Trophoblast cell (in vitro differentiated cells and primary cell): ENCODE data around the gene FOXRED1.

Experiments
- DNase-seq, 2 donors: peaks; one replicate each; pipeline ENCODE4 v3.0.0-alpha.2; 2016
- H2AFZ ChIP-seq: 2 replicates; pipeline ENCODE4 v1.6.1; 2013; ENCODE audit warnings: low read length, moderate library complexity, mild to moderate bottlenecking; ENCODE audit not compliant: insufficient read depth, poor library complexity
- H2AK5ac ChIP-seq: 2 replicates; pipeline ENCODE4 v1.6.1; 2013; ENCODE audit warnings: mild to moderate bottlenecking, low read length
- H2BK120ac ChIP-seq: 2 replicates; pipeline ENCODE4 v1.6.1; 2013; ENCODE audit warnings: low read length, mild to moderate bottlenecking, moderate library complexity; ENCODE audit not compliant: insufficient read depth, poor library complexity
- H2BK12ac ChIP-seq: 2 replicates; pipeline ENCODE4 v1.6.1; 2013; ENCODE audit warnings: mild to moderate bottlenecking, low read length, moderate library complexity
- H2BK5ac ChIP-seq: 2 replicates; pipeline ENCODE4 v1.6.1; 2013; ENCODE audit warnings: low read length, low read depth, moderate library complexity, mild to moderate bottlenecking; ENCODE audit not compliant: poor library complexity
- H3K14ac ChIP-seq: 2 replicates; pipeline ENCODE4 v1.6.1; 2013; ENCODE audit warnings: mild to moderate bottlenecking, low read length
- H3K18ac ChIP-seq: 2 replicates; pipeline ENCODE4 v1.6.1; 2013; ENCODE audit warnings: mild to moderate bottlenecking, low read length
- H3K23ac ChIP-seq: 2 replicates; pipeline ENCODE4 v1.6.1; 2013; ENCODE audit warnings: low read length
- H3K27ac ChIP-seq: 2 replicates; pipeline ENCODE4 v1.5.1; 2013; ENCODE audit warnings: low read depth, mild to moderate bottlenecking, inconsistent platforms, low read length, moderate library complexity
- H3K27me3 ChIP-seq: 2 replicates; pipeline ENCODE4 v1.6.1; 2013; ENCODE audit warnings: inconsistent platforms, mild to moderate bottlenecking, low read length, moderate library complexity; ENCODE audit not compliant: insufficient read depth
- H3K36me3 ChIP-seq, 2 experiments: 1 replicate in 1 of 2; 2 replicates in 1 of 2; pipeline ENCODE4 v1.6.1; 2013; ENCODE audit warnings: low read length in 2 of 2, mild to moderate bottlenecking in 2 of 2, moderate library complexity in 1 of 2; ENCODE audit not compliant: insufficient read depth in 2 of 2, control insufficient read depth in 1 of 2
- H3K4ac ChIP-seq: 2 replicates; pipeline ENCODE4 v1.6.1; 2013; ENCODE audit warnings: low read depth, mild to moderate bottlenecking, low read length, moderate library complexity
- H3K4me1 ChIP-seq, 2 experiments: 1 replicate in 1 of 2; 2 replicates in 1 of 2; pipeline ENCODE4 v1.6.1; 2013; ENCODE audit warnings: low read length in 2 of 2, mild to moderate bottlenecking in 2 of 2, moderate library complexity in 1 of 2; ENCODE audit not compliant: insufficient read depth in 2 of 2, control insufficient read depth in 1 of 2
- H3K4me2 ChIP-seq: 2 replicates; pipeline ENCODE4 v1.6.1; 2013; ENCODE audit warnings: inconsistent platforms, mild to moderate bottlenecking, low read length, moderate library complexity
- H3K4me3 ChIP-seq: 2 replicates; pipeline ENCODE4 v1.5.1; 2013; ENCODE audit warnings: mild to moderate bottlenecking, low read depth, low read length, inconsistent platforms
- H3K79me1 ChIP-seq: one replicate; pipeline ENCODE4 v1.6.1; 2013; ENCODE audit warnings: low read length
- H3K79me2 ChIP-seq: 2 replicates; pipeline ENCODE4 v1.6.1; 2013; ENCODE audit warnings: low read length, mild to moderate bottlenecking; ENCODE audit not compliant: control insufficient read depth, insufficient read depth, poor library complexity
- H3K9ac ChIP-seq: 2 replicates; pipeline ENCODE4 v1.6.1; 2013; ENCODE audit warnings: mild to moderate bottlenecking, low read length
- H3K9me3 ChIP-seq: 2 replicates; pipeline ENCODE4 v1.6.1; 2013; ENCODE audit warnings: low read depth, mild to moderate bottlenecking, control low read depth, inconsistent platforms, low read length; ENCODE audit not compliant: insufficient read depth
- H4K12ac ChIP-seq: 2 replicates; pipeline ENCODE4 v1.6.1; 2013; ENCODE audit warnings: low read depth, mild to moderate bottlenecking, low read length, moderate library complexity
- H4K8ac ChIP-seq: 2 replicates; pipeline ENCODE4 v1.6.1; 2013; ENCODE audit warnings: low read depth, mild to moderate bottlenecking, low read length, moderate library complexity
- H4K91ac ChIP-seq: one replicate; pipeline ENCODE4 v1.6.1; 2013; ENCODE audit warnings: low read depth, mild to moderate bottlenecking, low read length, moderate library complexity
- whole genome bisulfite sequencing: extraction: QIAGEN DNeasy Blood & Tissue Kit; methylation state at CpG from one replicate; pipeline ENCODE4 v1.1.7; 2013; ENCODE audit warnings: missing lambda C conversion rate; ENCODE audit not compliant: insufficient read length, insufficient coverage; ENCODE audit errors: extremely low coverage; 5-methylcytosine and 5-hydroxymethylcytosine counted together

The FOXRED1 gene

GRCh38 chr11:126310200-126310991, 41.4 kb downstream of the FOXRED1 start:
- no peaks in the 10 kb centered on the region for H3K79me1 ChIP-seq
- H3K18ac ChIP-seq: no peak overlapping the region
- WGBS: no CpG with 5 or more reads among the region's 12 CpGs
- H3K4me2 ChIP-seq: no peak overlapping the region
- H2BK12ac ChIP-seq: no peak overlapping the region
- no peaks in the 10 kb centered on the region for H3K27me3 ChIP-seq
- no peak overlapping the region for H3K23ac ChIP-seq
- no peak overlapping the region for H4K91ac ChIP-seq
- H3K4me3 ChIP-seq: no peak overlapping the region
- no peaks in the 10 kb centered on the region for H3K9me3 ChIP-seq
- H3K27ac ChIP-seq: no peak overlapping the region
- no peak overlapping the region for H2BK5ac ChIP-seq
- no peak overlapping the region for H2BK120ac ChIP-seq
- no peak overlapping the region for H3K9ac ChIP-seq
- no peak overlapping the region for H2AK5ac ChIP-seq
- H3K4me1 ChIP-seq: no peaks in the 10 kb centered on the region
- no peak overlapping the region for H3K4ac ChIP-seq
- H4K12ac ChIP-seq: no peak overlapping the region
- H3K14ac ChIP-seq: no peak overlapping the region
- H3K79me2 ChIP-seq: no peaks in the 10 kb centered on the region
- no peaks in the 10 kb centered on the region for H3K36me3 ChIP-seq
- no peak overlapping the region for H4K8ac ChIP-seq
- peak; percentile 65 to 86 for DNase-seq
- H2AFZ ChIP-seq: no peak overlapping the region

- H3K4me3 ChIP-seq: no peak overlapping the region
- no peak overlapping the region for H4K12ac ChIP-seq
- H3K27ac ChIP-seq: no peak overlapping the region
- no peak overlapping the region for H3K14ac ChIP-seq
- H2BK12ac ChIP-seq: no peak overlapping the region
- H3K79me1 ChIP-seq: no peaks in the 10 kb centered on the region
- no peak overlapping the region for H4K8ac ChIP-seq
- no peaks in the 10 kb centered on the region for H3K4me1 ChIP-seq
- H3K9me3 ChIP-seq: no peaks in the 10 kb centered on the region
- no peak for DNase-seq
- no peaks in the 10 kb centered on the region for H3K79me2 ChIP-seq
- H3K36me3 ChIP-seq: no peaks in the 10 kb centered on the region
- no peak overlapping the region for H2AFZ ChIP-seq
- H3K9ac ChIP-seq: no peak overlapping the region
- H3K4me2 ChIP-seq: no peak overlapping the region
- no peak overlapping the region for H2BK5ac ChIP-seq
- no peak overlapping the region for H3K18ac ChIP-seq
- no peak overlapping the region for H2AK5ac ChIP-seq
- no CpG with 5 or more reads among the region's 6 CpGs for WGBS
- H3K27me3 ChIP-seq: no peaks in the 10 kb centered on the region
- no peak overlapping the region for H4K91ac ChIP-seq
- H3K4ac ChIP-seq: no peak overlapping the region
- no peak overlapping the region for H2BK120ac ChIP-seq
- H3K23ac ChIP-seq: no peak overlapping the region
These were observed 42.0 kb downstream of the FOXRED1 start for GRCh38 chr11:126310992-126311310.

GRCh38 chr11:126311401-126312291, 42.7 kb downstream of the FOXRED1 start:
- Histone ChIP-seq H3K9me3 (no peaks in the 10 kb centered on the region), H2BK5ac (no peak overlapping the region), H3K14ac (no peak overlapping the region), H3K4me2 (no peak overlapping the region), H3K4me3 (no peak overlapping the region), H3K79me2 (no peaks in the 10 kb centered on the region), H4K91ac (no peak overlapping the region), H2BK12ac (no peak overlapping the region), H3K9ac (no peak overlapping the region), H3K27me3 (no peaks in the 10 kb centered on the region), H2AK5ac (no peak overlapping the region), H3K23ac (no peak overlapping the region), H3K79me1 (no peaks in the 10 kb centered on the region), H3K4ac (no peak overlapping the region), H3K18ac (no peak overlapping the region), H3K36me3 (no peaks in the 10 kb centered on the region), H4K12ac (no peak overlapping the region), H2AFZ (no peak overlapping the region), H2BK120ac (no peak overlapping the region), H3K4me1 (no peaks in the 10 kb centered on the region), H3K27ac (no peak overlapping the region), H4K8ac (no peak overlapping the region)
- no peak for DNase-seq
- no CpG with 5 or more reads among the region's 14 CpGs for WGBS

GRCh38 chr11:126312961-126313360, 44.0 kb downstream of the FOXRED1 start:
- H4K12ac ChIP-seq: no peak overlapping the region
- H2BK12ac ChIP-seq: no peak overlapping the region
- H3K4me2 ChIP-seq: no peak overlapping the region
- no CpG with 5 or more reads among the region's 8 CpGs for WGBS
- no peak overlapping the region for H2BK5ac ChIP-seq
- H4K8ac ChIP-seq: no peak overlapping the region
- no peak overlapping the region for H3K4me3 ChIP-seq
- no peak overlapping the region for H4K91ac ChIP-seq
- H3K23ac ChIP-seq: no peak overlapping the region
- H3K9me3 ChIP-seq: no peaks in the 10 kb centered on the region
- H2AK5ac ChIP-seq: no peak overlapping the region
- no peak overlapping the region for H3K9ac ChIP-seq
- no peak overlapping the region for H3K27ac ChIP-seq
- H3K14ac ChIP-seq: no peak overlapping the region
- peaks cover 2% of the 10 kb centered on the region for H3K79me1 ChIP-seq
- no peak overlapping the region for H2BK120ac ChIP-seq
- H3K36me3 ChIP-seq: no peaks in the 10 kb centered on the region
- peaks cover 6% of the 10 kb centered on the region in 2 experiments for H3K4me1 ChIP-seq
- no peak overlapping the region for H3K18ac ChIP-seq
- no peak overlapping the region for H2AFZ ChIP-seq
- no peak for DNase-seq
- no peaks in the 10 kb centered on the region for H3K27me3 ChIP-seq
- no peaks in the 10 kb centered on the region for H3K79me2 ChIP-seq
- no peak overlapping the region for H3K4ac ChIP-seq
